BLaER1 treated with 17β-estradiol and CSF1 and Interleukin-3, amounts not matched to agents 10 nM and 100 nM (cell line): ENCODE measurements around the gene MDH2.

ENCODE experiments used
- H3K27ac ChIP-seq, 11 experiments: shearing (Covaris generic); formaldehyde crosslinking; 2 replicates each; pipeline ENCODE4 v1.8.1; 2022
- H3K27me3 ChIP-seq, 11 experiments: shearing (Covaris generic); formaldehyde crosslinking; 2 replicates each; pipeline ENCODE4 v1.8.1; 2022
- H3K36me3 ChIP-seq, 11 experiments: shearing (Covaris generic); formaldehyde crosslinking; 2 replicates each; pipeline ENCODE4 v1.8.1; 2022
- H3K4me1 ChIP-seq, 10 experiments: shearing (Covaris generic); formaldehyde crosslinking; 2 replicates each; pipeline ENCODE4 v1.8.1; 2022
- H3K4me2 ChIP-seq, 11 experiments: shearing (Covaris generic); formaldehyde crosslinking; 2 replicates each; pipeline ENCODE4 v1.8.1; 2022
- H3K4me3 ChIP-seq, 10 experiments: shearing (Covaris generic); formaldehyde crosslinking; 2 replicates each; pipeline ENCODE4 v1.8.1; 2022
- H3K9ac ChIP-seq, 11 experiments: shearing (Covaris generic); formaldehyde crosslinking; 2 replicates each; pipeline ENCODE4 v1.8.1; 2022
- H3K9me3 ChIP-seq, 11 experiments: shearing (Covaris generic); formaldehyde crosslinking; replicated peaks in 1 of 11; 2 replicates each; pipeline ENCODE4 v1.8.1; 2022
- H4K20me1 ChIP-seq, 11 experiments: shearing (Covaris generic); formaldehyde crosslinking; 2 replicates each; pipeline ENCODE4 v1.8.1; 2022
- Cebpa-rat ChIP-seq, 11 experiments: shearing (Covaris generic); IDR thresholded peaks; 2 replicates each; pipeline ENCODE4 v1.8.1; 2022

Gene MDH2

GRCh38 chr7:76063114-76063513 lies 15.2 kb downstream of the MDH2 start:
- H3K4me2 ChIP-seq, result no peak overlapping the region
- H3K36me3 ChIP-seq, result peaks cover 90 to 100% (median 97%) of the 10 kb centered on the region in 11 experiments
- TF ChIP-seq Cebpa-rat (IDR thresholded peaks at IDR 0.05), result no peak

GRCh38 chr7:76063525-76063924 lies 15.6 kb downstream of the MDH2 start:
- no peak for TF ChIP-seq Cebpa-rat (IDR thresholded peaks at IDR 0.05)
- Histone ChIP-seq H3K4me2 (no peak overlapping the region), H3K36me3 (peaks cover 86 to 97% (median 93%) of the 10 kb centered on the region in 11 experiments), H4K20me1 (peaks cover 13 to 97% (median 82%) of the 10 kb centered on the region in 11 experiments; a peak in 21 of 22 replicates), H3K9ac (no peak overlapping the region), H3K4me1 (peaks cover 18 to 25% (median 21%) of the 10 kb centered on the region in 10 experiments), H3K9me3 (no peaks in the 10 kb centered on the region), H3K4me3 (no peak overlapping the region), H3K27ac (no peak overlapping the region), H3K27me3 (no peaks in the 10 kb centered on the region)

More at GRCh38 chr7:76063114-76063513, 15.2 kb downstream of the MDH2 start:
- Histone ChIP-seq H4K20me1 (peaks cover 17 to 99% (median 83%) of the 10 kb centered on the region in 11 experiments; a peak in 21 of 22 replicates), H3K9me3 (no peaks in the 10 kb centered on the region), H3K4me3 (no peak overlapping the region), H3K9ac (no peak overlapping the region), H3K4me1 (peaks cover 16 to 25% (median 20%) of the 10 kb centered on the region in 10 experiments), H3K27me3 (no peaks in the 10 kb centered on the region), H3K27ac (no peak overlapping the region)

- H3K4me3 ChIP-seq, result no peak overlapping the region
- no peak overlapping the region for H3K27ac ChIP-seq
- no peaks in the 10 kb centered on the region for H3K9me3 ChIP-seq
- H3K9ac ChIP-seq, result no peak overlapping the region
- H3K4me2 ChIP-seq, result no peak overlapping the region
- H4K20me1 ChIP-seq, result peaks cover 9 to 93% (median 77%) of the 10 kb centered on the region in 11 experiments; a peak in 21 of 22 replicates
- TF ChIP-seq Cebpa-rat (IDR thresholded peaks at IDR 0.05), result no peak
- no peaks in the 10 kb centered on the region for H3K27me3 ChIP-seq
- H3K4me1 ChIP-seq, result peaks cover 18 to 27% (median 22%) of the 10 kb centered on the region in 10 experiments
- peaks cover 77 to 92% (median 84%) of the 10 kb centered on the region in 11 experiments for H3K36me3 ChIP-seq
Observed at GRCh38 chr7:76064208-76064970, 16.5 kb downstream of the MDH2 start.

- Histone ChIP-seq H3K9ac (no peak overlapping the region), H3K4me3 (no peak overlapping the region), H4K20me1 (peaks cover 9 to 92% (median 70%) of the 10 kb centered on the region in 11 experiments; a peak in 21 of 22 replicates), H3K27me3 (no peaks in the 10 kb centered on the region), H3K4me2 (no peak overlapping the region), H3K4me1 (peaks cover 18 to 30% (median 22%) of the 10 kb centered on the region in 10 experiments), H3K9me3 (no peaks in the 10 kb centered on the region), H3K27ac (no peak overlapping the region), H3K36me3 (peaks cover 70 to 92% (median 80%) of the 10 kb centered on the region in 11 experiments)
- no peak for TF ChIP-seq Cebpa-rat (IDR thresholded peaks at IDR 0.05)
Observed at GRCh38 chr7:76065016-76065612, 17.2 kb downstream of the MDH2 start.

GRCh38 chr7:76066716-76067503 lies 19.0 kb downstream of the MDH2 start:
- peak overlapping the region in 5 of 11 experiments; percentile 2 to 29 (median 6); a peak in 2 of 22 replicates for H3K9ac ChIP-seq
- H3K4me2 ChIP-seq, result peak overlapping the region in 9 of 11 experiments; percentile 6 to 78 (median 52); a peak in 18 of 22 replicates
- peaks cover 52 to 92% (median 69%) of the 10 kb centered on the region in 11 experiments for H3K36me3 ChIP-seq
- H3K27ac ChIP-seq, result peak overlapping the region in 1 of 11 experiments; percentile 16; a peak in 1 of 22 replicates
- H3K27me3 ChIP-seq, result no peaks in the 10 kb centered on the region
- H3K4me1 ChIP-seq, result peaks cover 21 to 36% (median 27%) of the 10 kb centered on the region in 10 experiments
- no peak overlapping the region for H3K4me3 ChIP-seq
- H3K9me3 ChIP-seq, result no peaks in the 10 kb centered on the region
- no peak for TF ChIP-seq Cebpa-rat (IDR thresholded peaks at IDR 0.05)
- peaks cover 9 to 77% (median 61%) of the 10 kb centered on the region in 11 experiments; a peak in 21 of 22 replicates for H4K20me1 ChIP-seq

- no peak overlapping the region for H3K4me2 ChIP-seq
- H3K27ac ChIP-seq, result no peak overlapping the region
- H4K20me1 ChIP-seq, result peaks cover 0 to 56% (median 41%) of the 10 kb centered on the region in 11 experiments; a peak in 17 of 22 replicates
- H3K9ac ChIP-seq, result no peak overlapping the region
- peaks cover 0 to under 1% (median 0%) of the 10 kb centered on the region in 11 experiments; a peak in 1 of 22 replicates for H3K9me3 ChIP-seq
- H3K36me3 ChIP-seq, result peaks cover 29 to 92% (median 51%) of the 10 kb centered on the region in 11 experiments
- no peak overlapping the region for H3K4me3 ChIP-seq
- peaks cover 21 to 36% (median 25%) of the 10 kb centered on the region in 10 experiments for H3K4me1 ChIP-seq
- TF ChIP-seq Cebpa-rat (IDR thresholded peaks at IDR 0.05), result no peak
- H3K27me3 ChIP-seq, result no peaks in the 10 kb centered on the region
Observed at GRCh38 chr7:76069238-76069638, 21.3 kb downstream of the MDH2 start.

- Histone ChIP-seq H4K20me1 (peaks cover 0 to 36% (median 19%) of the 10 kb centered on the region in 11 experiments; a peak in 16 of 22 replicates), H3K4me3 (no peak overlapping the region), H3K27ac (peak overlapping the region in 1 of 11 experiments; percentile 27; a peak in 2 of 22 replicates), H3K4me1 (peaks cover 11 to 42% (median 17%) of the 10 kb centered on the region in 10 experiments), H3K27me3 (no peaks in the 10 kb centered on the region), H3K4me2 (no peak overlapping the region), H3K9me3 (peaks cover 0 to 13% (median 10%) of the 10 kb centered on the region in 11 experiments; a peak in 16 of 22 replicates), H3K9ac (peak overlapping the region in 1 of 11 experiments; percentile 9; a peak in 1 of 22 replicates), H3K36me3 (peaks cover 5 to 92% (median 49%) of the 10 kb centered on the region in 11 experiments)
- no peak for TF ChIP-seq Cebpa-rat (IDR thresholded peaks at IDR 0.05)
Observed at GRCh38 chr7:76071316-76072242, 23.7 kb downstream of the MDH2 start.
